HCT116 (cell line): ENCODE results near the gene FBXW8. TPM values are rescaled to one million over a fixed set of nuclear protein-coding genes. Genes with fewer than 3 reads are reported as not detected.

Experiments used
- ATAC-seq: fragments of 200-7000 bp; cut with Tn5 transposase; 2 replicates; pipeline ENCODE4 v1.9.1; 2020; ENCODE audit warnings: mild to moderate bottlenecking, moderate library complexity
- BruUV-seq: library from RNA; stranded (reverse); fragments of 400-500 nt; replicated peaks from 2 replicates; lab custom pipeline; 2021; lab: Mats Ljungman, UMichigan
- CTCF ChIA-PET: fragments of 300-600 bp; sonication (Branson Sonifier 250); formaldehyde crosslinking; loops from one replicate; lab custom pipeline; 2021; ENCODE audit warnings: antibody characterized with exemption; lab: Charles Lee
- POLR2A ChIA-PET: fragments of 300-600, 350-600 bp; sonication (Branson Sonifier 250); formaldehyde crosslinking; loops from one replicate; lab custom pipeline; 2021; ENCODE audit warnings: antibody characterized with exemption; lab: Charles Lee
- RAD21 ChIA-PET, 2 experiments: fragments of 300-600 bp; sonication (Branson Sonifier 250); formaldehyde crosslinking; loops; one replicate each; lab custom pipeline; 2023; ENCODE audit warnings: low total read pairs in 2 of 2; ENCODE audit not compliant: uncharacterized antibody in 2 of 2, unreplicated experiment in 2 of 2, low non-redundant PET in 1 of 2; lab: Charles Lee
- DNase-seq: peaks from one replicate; pipeline ENCODE4 v3.0.0-alpha.2; 2010; ENCODE audit warnings: low read depth, low spot score
- H2AFZ ChIP-seq: fragments of 200-600 bp; shearing (Covaris generic), sonication (generic); 2 replicates; pipeline ENCODE4 v1.6.1; 2017; ENCODE audit warnings: low read depth, mixed run types, mixed read lengths, antibody characterized with exemption, low read length; ENCODE audit not compliant: poor library complexity, severe bottlenecking
- H3K27ac ChIP-seq: 2 replicates; pipeline ENCODE4 v1.5.1; 2012; ENCODE audit warnings: low read depth, low read length
- H3K27me3 ChIP-seq: fragments of 200-600 bp; sonication (generic); 2 replicates; pipeline ENCODE4 v1.6.1; 2016; ENCODE audit warnings: mixed run types, low read length, mixed read lengths; ENCODE audit not compliant: insufficient read depth
- H3K36me3 ChIP-seq, 2 experiments: fragments of 200-500 bp in 1 of 2; fragments of 200-600 bp in 1 of 2; sonication (Bioruptor generic) in 1 of 2; sonication (generic) in 1 of 2; 2 replicates each; pipeline versions ENCODE4 v1.5.1 to v1.6.1; 2014 to 2016; ENCODE audit warnings: low read length in 2 of 2, inconsistent platforms in 1 of 2, mixed read lengths in 1 of 2, mixed run types in 1 of 2; ENCODE audit not compliant: insufficient read depth in 2 of 2, control insufficient read depth in 1 of 2
- H3K4me1 ChIP-seq, 2 experiments: fragments of 200-600 bp in 1 of 2; sonication (generic) in 1 of 2; 2 replicates each; pipeline versions ENCODE4 v1.5.1 to v1.6.1; 2012 to 2017; ENCODE audit warnings: low read length in 2 of 2, inconsistent platforms in 1 of 2, mild to moderate bottlenecking in 1 of 2, mixed read lengths in 1 of 2, mixed run types in 1 of 2, moderate library complexity in 1 of 2; ENCODE audit not compliant: insufficient read depth in 2 of 2, control insufficient read depth in 1 of 2
- H3K4me2 ChIP-seq: fragments of 200-600 bp; sonication (generic); 2 replicates; pipeline ENCODE4 v1.6.1; 2017; ENCODE audit warnings: mixed run types, low read length, mixed read lengths
- H3K4me3 ChIP-seq, 2 experiments: fragments of 200-600 bp in 1 of 2; sonication (generic) in 1 of 2; replicated peaks in 1 of 2; 2 replicates each; pipeline ENCODE4 v1.5.1; 2011 to 2016; ENCODE audit warnings: low read length in 2 of 2, control low read depth in 1 of 2, low read depth in 1 of 2, mild to moderate bottlenecking in 1 of 2, mixed read lengths in 1 of 2, mixed run types in 1 of 2
- H3K79me2 ChIP-seq: fragments of 200-600 bp; sonication (generic); 2 replicates; pipeline ENCODE4 v1.6.1; 2017; ENCODE audit warnings: mild to moderate bottlenecking, mixed run types, low read length, moderate library complexity, mixed read lengths; ENCODE audit not compliant: insufficient read depth
- H3K9ac ChIP-seq: fragments of 200-600 bp; sonication (generic); 2 replicates; pipeline ENCODE4 v1.6.1; 2016; ENCODE audit warnings: low read length, mixed read lengths
- H3K9me2 ChIP-seq: fragments of 200-600 bp; sonication (generic), shearing (Covaris generic); 2 replicates; pipeline ENCODE4 v1.6.1; 2017; ENCODE audit warnings: mixed run types, mild to moderate bottlenecking, moderate library complexity; ENCODE audit not compliant: insufficient read depth
- H3K9me3 ChIP-seq, 2 experiments: fragments of 200-500 bp in 1 of 2; fragments of 200-600 bp in 1 of 2; sonication (Bioruptor generic) in 1 of 2; sonication (generic) in 1 of 2; 2 replicates each; pipeline ENCODE4 v1.6.1; 2014 to 2017; ENCODE audit warnings: low read length in 2 of 2, mixed read lengths in 2 of 2, inconsistent platforms in 1 of 2, low read depth in 1 of 2, mild to moderate bottlenecking in 1 of 2, mixed run types in 1 of 2, moderate library complexity in 1 of 2; ENCODE audit not compliant: control insufficient read depth in 1 of 2, insufficient read depth in 1 of 2
- H4K20me1 ChIP-seq: fragments of 200-600 bp; sonication (generic), shearing (Covaris generic); 2 replicates; pipeline ENCODE4 v1.6.1; 2017; ENCODE audit warnings: mixed run types, mild to moderate bottlenecking, moderate library complexity; ENCODE audit not compliant: insufficient read depth
- CTCF ChIP-seq, 3 experiments: fragments of 200-600 bp in 1 of 3; sonication (generic) in 1 of 3; IDR thresholded peaks in 2 of 3; conservative IDR thresholded peaks in 1 of 3; 2 replicates each; pipeline ENCODE4 v1.5.1; 2012 to 2017; ENCODE audit warnings: low read depth in 2 of 3, low read length in 2 of 3, antibody characterized with exemption in 1 of 3, borderline replicate concordance in 1 of 3, control low read depth in 1 of 3, mild to moderate bottlenecking in 1 of 3, mixed read lengths in 1 of 3, mixed run types in 1 of 3, moderate library complexity in 1 of 3; ENCODE audit not compliant: insufficient read depth in 1 of 3
- ELF1 ChIP-seq: IDR thresholded peaks from 2 replicates; pipeline ENCODE4 v1.6.1; 2012; ENCODE audit warnings: low read depth, borderline replicate concordance
- EZH2 ChIP-seq: fragments of 200-600 bp; sonication (generic); IDR thresholded peaks from 2 replicates; pipeline ENCODE4 v1.6.1; 2017; ENCODE audit warnings: antibody characterized with exemption, mixed run types
- FOSL1 ChIP-seq: IDR thresholded peaks from 2 replicates; pipeline ENCODE4 v1.6.1; 2012; ENCODE audit warnings: low read depth
- JUND ChIP-seq: IDR thresholded peaks from 2 replicates; pipeline ENCODE4 v1.6.1; 2012
- POLR2AphosphoS5 ChIP-seq: IDR thresholded peaks from 2 replicates; pipeline ENCODE4 v1.6.1; 2011; ENCODE audit warnings: mild to moderate bottlenecking, low read depth, low read length, moderate library complexity
- RAD21 ChIP-seq: IDR thresholded peaks from 2 replicates; pipeline ENCODE4 v1.6.1; 2012; ENCODE audit warnings: low read depth, mild to moderate bottlenecking
- SIN3A ChIP-seq: IDR thresholded peaks from 2 replicates; pipeline ENCODE4 v1.6.1; 2012; ENCODE audit warnings: low read depth
- TCF7L2 ChIP-seq: IDR thresholded peaks from 2 replicates; pipeline ENCODE4 v1.7.0; 2011; ENCODE audit warnings: borderline replicate concordance, inconsistent platforms; ENCODE audit not compliant: insufficient read depth, insufficient read length; ENCODE audit errors: extremely low read depth
- YY1 ChIP-seq: IDR thresholded peaks from 2 replicates; pipeline ENCODE4 v1.6.1; 2011; ENCODE audit warnings: low read length, low read depth, moderate library complexity, mild to moderate bottlenecking; ENCODE audit not compliant: insufficient replicate concordance; ENCODE audit errors: extremely low read depth
- ZNF274 ChIP-seq: fragments of 200-500 bp; sonication (Bioruptor generic); IDR thresholded peaks from 2 replicates; pipeline ENCODE4 v1.6.1; 2014; ENCODE audit warnings: mild to moderate bottlenecking, low read depth, low read length, inconsistent platforms
- intact Hi-C: fragments of 100-400 bp; cut with micrococcal nuclease; formaldehyde crosslinking; loops from 2 replicates; pipeline ENCODE4 v1.10.0; 2022
- total RNA-seq: library from RNA; stranded (reverse); gene quantifications from one replicate; pipeline ENCODE4 v1.2.1, GENCODE V29; 2021; ENCODE audit not compliant: unreplicated experiment

Gene FBXW8
- total RNA-seq, 1 experiment from 2014 or later: 14.6 TPM

- Histone ChIP-seq H3K4me2 (no peak overlapping the region), H2AFZ (no peak overlapping the region)
- RAD21 ChIA-PET: no interaction called here
- ATAC-seq: no peak
- TF ChIP-seq ELF1 (no peak), CTCF (IDR thresholded peaks at IDR 0.05 in 2 of 3, conservative IDR thresholded peaks at IDR 0.05 in 1 of 3; ENCODE audit: borderline replicate concordance in 1 of 3, insufficient read depth in 1 of 3, low read depth in 2 of 3, low read length in 2 of 3) (no peak), ZNF274 (no peak), FOSL1 (no peak), YY1 (no peak), EZH2 (no peak)
- TF ChIP-seq, all 23 proteins: peak for 0
- Histone ChIP-seq H3K27me3 (no peaks in the 10 kb centered on the region), H3K4me3 (no peak overlapping the region), H3K9me3 (no peaks in the 10 kb centered on the region), H3K79me2 (no peaks in the 10 kb centered on the region), H3K9ac (no peak overlapping the region), H3K4me1 (peaks cover 4 to 11% of the 10 kb centered on the region in 2 experiments; a peak in 3 of 4 replicates), H3K27ac (no peak overlapping the region), H3K36me3 (no peaks in the 10 kb centered on the region), H3K9me2 (no peaks in the 10 kb centered on the region), H4K20me1 (no peaks in the 10 kb centered on the region)
- ChIA-PET CTCF (no interaction called here), POLR2A (no interaction called here)
- intact Hi-C loops: no loop called here
- DNase-seq: no peak
- no TSS peak for BruUV-seq
These were observed 129.7 kb downstream of the FBXW8 start for GRCh38 chr12:117040496-117040895.

GRCh38 chr12:117041798-117042170 is 131.0 kb downstream of the FBXW8 start:
- CTCF ChIA-PET: no interaction called here
- Histone ChIP-seq H3K9me3 (no peaks in the 10 kb centered on the region), H3K4me2 (no peak overlapping the region), H3K79me2 (no peaks in the 10 kb centered on the region), H3K27ac (no peak overlapping the region), H3K4me1 (peaks cover 4 to 11% of the 10 kb centered on the region in 2 experiments; a peak in 3 of 4 replicates), H3K27me3 (no peaks in the 10 kb centered on the region), H3K9ac (no peak overlapping the region), H4K20me1 (no peaks in the 10 kb centered on the region), H3K9me2 (no peaks in the 10 kb centered on the region), H3K4me3 (no peak overlapping the region), H2AFZ (no peak overlapping the region), H3K36me3 (no peaks in the 10 kb centered on the region)
- intact Hi-C loops: no loop called here
- POLR2A ChIA-PET: no interaction called here
- ATAC-seq: no peak
- DNase-seq: no peak
- TF ChIP-seq RAD21 (no peak), SIN3A (no peak), TCF7L2 (no peak), ZNF274 (no peak), POLR2AphosphoS5 (no peak), FOSL1 (no peak), JUND (no peak)
- BruUV-seq: no TSS peak
- RAD21 ChIA-PET: no interaction called here
